CD4-positive, alpha-beta T cell treated with Interleukin-6 at 100 ng/mL for 8 hours (primary cell): ENCODE data around the gene RETREG1.
"Not testable (repeated sequence)": the region's sequence is repeated elsewhere in the genome, so short reads cannot be mapped to it uniquely, and the experiment has no call there.

ENCODE experiments used
- DNase-seq: peaks from one replicate; pipeline ENCODE4 v3.0.0-alpha.2; 2020; ENCODE audit warnings: mixed read lengths, low spot score

RETREG1 gene

GRCh38 chr5:16450163-16450562, 166.6 kb downstream of the RETREG1 start:
- no peak for DNase-seq

DNA sequence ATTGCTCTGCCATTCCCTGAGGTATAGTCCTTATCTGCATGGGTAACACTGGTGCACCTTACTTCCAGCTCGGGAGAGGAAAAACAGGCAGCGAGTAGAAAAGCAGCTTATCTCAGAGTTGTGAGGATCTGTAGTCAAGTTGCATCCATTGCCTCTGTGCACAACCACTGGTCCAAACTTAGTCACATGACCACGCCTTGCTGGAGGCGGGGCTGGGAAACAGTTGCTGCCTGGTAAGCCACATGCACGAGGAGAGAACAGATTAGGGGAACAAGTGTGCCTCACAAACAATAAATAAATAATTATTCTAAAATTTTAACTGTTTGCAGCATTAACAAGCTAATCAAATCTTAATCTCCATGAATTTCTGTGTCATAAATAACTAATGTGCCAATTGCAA, 169.8 kb downstream of the RETREG1 start:
- no peak for DNase-seq

DNA sequence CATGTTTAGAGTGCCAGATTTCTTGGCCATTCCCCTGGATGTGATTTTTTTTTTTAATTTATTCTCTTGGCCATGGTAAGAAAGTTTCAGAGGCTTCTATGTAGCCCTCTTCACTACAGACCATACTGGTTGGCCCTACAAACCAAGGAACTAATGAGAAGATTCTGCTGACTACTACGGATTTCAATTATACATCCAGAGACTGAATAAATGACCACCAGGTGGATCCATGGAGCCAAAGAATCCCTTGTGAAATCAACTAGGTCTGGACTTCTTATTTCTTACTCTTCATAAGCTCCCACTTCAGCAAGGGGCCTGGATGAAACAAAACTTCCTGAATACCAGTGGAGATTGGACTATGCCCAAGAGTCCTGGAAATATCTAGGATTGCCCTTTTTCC, 178.8 kb downstream of the RETREG1 start:
- no peak for DNase-seq

DNA sequence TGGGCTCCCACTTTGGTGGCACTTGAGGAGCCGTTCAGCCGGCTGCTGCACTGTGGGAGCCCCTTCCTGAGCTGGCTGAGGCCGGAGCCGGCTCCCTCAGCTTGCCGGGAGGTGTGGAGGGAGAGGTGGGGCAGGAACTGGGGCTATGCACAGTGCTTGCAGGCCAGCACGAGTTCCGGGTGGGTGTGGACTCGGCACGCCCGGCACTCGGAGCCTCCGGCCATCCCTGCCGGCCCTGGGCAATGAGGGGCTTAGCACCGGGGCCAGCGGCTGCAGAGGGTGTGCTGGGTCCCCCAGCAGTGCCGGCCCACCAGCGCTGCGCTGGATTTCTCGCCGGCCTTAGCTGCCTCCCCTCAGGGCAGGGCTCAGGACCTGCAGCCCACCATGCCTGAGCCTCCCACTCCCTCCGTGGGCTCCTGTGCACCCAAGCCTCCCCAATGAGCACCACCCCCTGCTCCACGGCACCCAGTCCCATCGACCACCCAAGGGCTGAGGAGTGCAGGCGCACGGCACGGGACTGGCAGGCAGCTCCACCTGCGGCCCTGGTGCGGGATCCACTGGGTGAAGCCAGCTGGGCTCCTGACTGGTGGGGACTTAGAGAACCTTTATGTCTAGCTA, 180.6 kb downstream of the RETREG1 start:
- DNase-seq, result not testable (repeated sequence)

GRCh38 chr5:16431490-16431889, 185.3 kb downstream of the RETREG1 start:
- DNase-seq, result no peak

DNA sequence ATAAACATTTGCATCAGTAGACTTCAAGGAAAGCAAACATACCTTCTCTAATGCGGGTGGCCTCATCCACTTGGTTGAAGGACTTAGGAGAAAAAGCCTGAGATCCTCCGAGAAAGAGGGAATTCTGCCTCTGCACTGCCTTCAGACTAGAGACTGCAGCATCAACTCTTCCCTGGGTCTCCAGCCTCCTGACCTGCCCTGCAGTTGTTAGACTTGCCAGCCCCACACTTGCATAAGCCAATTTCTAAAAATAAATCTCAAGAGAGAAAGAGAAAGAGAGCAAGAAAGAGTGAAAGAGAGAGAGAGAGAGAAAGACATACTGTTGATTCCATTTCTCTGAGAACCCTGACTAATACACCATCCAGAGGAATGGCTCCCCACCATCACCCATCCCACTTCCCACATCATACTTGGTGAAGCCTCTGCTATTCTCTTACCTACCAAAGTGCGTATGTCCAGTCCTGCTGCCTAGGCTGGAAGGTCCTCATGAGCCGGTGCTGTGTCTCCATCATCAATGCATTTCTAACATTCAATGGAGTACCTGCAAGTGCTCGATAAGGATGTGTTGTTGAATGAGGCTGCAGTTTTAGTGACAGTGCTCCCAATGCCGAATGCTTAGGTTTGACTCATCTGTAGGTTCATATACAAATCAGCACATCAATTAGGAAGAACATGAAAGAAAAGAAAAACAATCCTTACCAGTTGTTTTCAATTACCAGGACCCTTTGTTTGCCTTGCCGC, 186.3 kb downstream of the RETREG1 start:
- DNase-seq, result no peak

DNA sequence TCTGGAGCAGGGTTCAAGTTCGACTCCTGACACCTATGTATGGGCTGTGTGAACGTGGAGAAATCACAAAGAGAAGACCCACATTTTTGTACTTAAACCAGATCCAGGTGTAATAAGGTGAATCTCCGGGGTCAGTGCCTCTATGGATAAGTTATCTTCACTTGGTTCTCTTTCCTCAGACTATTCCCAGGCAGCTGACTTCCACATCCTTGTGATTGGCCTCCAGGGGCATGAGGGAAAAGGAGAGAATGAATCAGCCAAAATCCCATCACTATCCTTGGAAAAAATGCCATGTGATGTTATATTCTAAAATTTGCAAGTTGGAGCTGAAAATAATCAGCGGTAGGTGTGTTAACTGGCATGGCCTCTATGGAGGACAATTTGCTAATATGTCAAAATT, 188.4 kb downstream of the RETREG1 start:
- DNase-seq, result no peak

- DNase-seq, result no peak
Measured at GRCh38 chr5:16427587-16427986, 189.2 kb downstream of the RETREG1 start.
